SU-DHL-6 (cell line): ENCODE measurements around the gene NOD2.

Source experiments
- EZH2phosphoT487 ChIP-seq: fragments of 200-600 bp; sonication (generic), shearing (Covaris generic); conservative IDR thresholded peaks from 2 replicates; pipeline ENCODE4 v1.6.1; 2018; ENCODE audit warnings: mild to moderate bottlenecking, antibody characterized with exemption, low read length, moderate library complexity, mixed read lengths
- TF ChIP-seq, protein P1 (sequence below): fragments of 200-600 bp; sonication (generic); IDR thresholded peaks from one replicate; pipeline ENCODE4 v1.5.1; 2017; ENCODE audit warnings: antibody characterized with exemption, mild to moderate bottlenecking, low read length, moderate library complexity; ENCODE audit not compliant: insufficient read depth, poor library complexity, severe bottlenecking

DNA sequence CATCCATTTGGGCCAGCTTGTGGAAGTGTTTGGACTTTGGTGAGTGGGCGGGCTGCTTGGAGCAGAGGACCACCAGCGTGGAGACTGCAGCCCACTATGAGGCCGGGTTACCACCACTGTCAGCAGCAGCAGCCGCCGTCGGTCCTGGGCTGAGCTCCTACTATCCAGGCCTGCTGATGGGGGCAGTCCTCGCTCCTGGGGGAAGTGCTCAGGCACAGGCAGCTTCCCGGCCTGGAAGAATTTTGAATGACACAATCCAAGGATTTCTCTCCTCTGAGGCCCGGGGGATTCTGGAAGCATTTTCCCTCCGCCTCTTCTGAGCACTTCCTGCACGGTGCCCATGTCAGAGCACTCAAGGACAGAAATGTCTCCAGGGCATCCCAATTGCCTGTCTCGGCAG lies 5.3 kb upstream of the NOD2 start:
- TF ChIP-seq, protein P1, sequence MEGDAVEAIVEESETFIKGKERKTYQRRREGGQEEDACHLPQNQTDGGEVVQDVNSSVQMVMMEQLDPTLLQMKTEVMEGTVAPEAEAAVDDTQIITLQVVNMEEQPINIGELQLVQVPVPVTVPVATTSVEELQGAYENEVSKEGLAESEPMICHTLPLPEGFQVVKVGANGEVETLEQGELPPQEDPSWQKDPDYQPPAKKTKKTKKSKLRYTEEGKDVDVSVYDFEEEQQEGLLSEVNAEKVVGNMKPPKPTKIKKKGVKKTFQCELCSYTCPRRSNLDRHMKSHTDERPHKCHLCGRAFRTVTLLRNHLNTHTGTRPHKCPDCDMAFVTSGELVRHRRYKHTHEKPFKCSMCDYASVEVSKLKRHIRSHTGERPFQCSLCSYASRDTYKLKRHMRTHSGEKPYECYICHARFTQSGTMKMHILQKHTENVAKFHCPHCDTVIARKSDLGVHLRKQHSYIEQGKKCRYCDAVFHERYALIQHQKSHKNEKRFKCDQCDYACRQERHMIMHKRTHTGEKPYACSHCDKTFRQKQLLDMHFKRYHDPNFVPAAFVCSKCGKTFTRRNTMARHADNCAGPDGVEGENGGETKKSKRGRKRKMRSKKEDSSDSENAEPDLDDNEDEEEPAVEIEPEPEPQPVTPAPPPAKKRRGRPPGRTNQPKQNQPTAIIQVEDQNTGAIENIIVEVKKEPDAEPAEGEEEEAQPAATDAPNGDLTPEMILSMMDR: no peak
- TF ChIP-seq EZH2phosphoT487: no peak
